H1 (cell line): ENCODE data around the gene GPC2. TPM values are rescaled to one million over a fixed set of nuclear protein-coding genes. Genes with fewer than 3 reads are reported as not detected.

Source experiments
- CTBP2 ChIP-seq: IDR thresholded peaks from 2 replicates; pipeline ENCODE4 v1.7.0; 2011; ENCODE audit warnings: borderline replicate concordance, mild to moderate bottlenecking, moderate library complexity, mixed read lengths, low read length; ENCODE audit not compliant: insufficient read depth, insufficient read length
- polyA plus RNA-seq, 7 experiments: library from polyadenylated mRNA; depleted of rRNA in 3 of 7; stranded (reverse) in 5 of 7; unstranded in 2 of 7; fragments of >200 nt in 5 of 7; fragments of 200-250 nt in 2 of 7; gene quantifications; 1 replicate in 5 of 7; 2 replicates in 1 of 7; 4 replicates in 1 of 7; pipeline versions ENCODE4 v1.2.1 to v1.2.3, GENCODE V29; 2011 to 2013; ENCODE audit warnings: missing spikeins in 2 of 7, mixed read lengths in 2 of 7
- total RNA-seq: library from RNA; stranded (reverse); fragmentation: NEBNext Ultra II Directional; extraction: Animal tissue kit (Norgen Biotek cat#: 25700); gene quantifications from 2 replicates; pipeline ENCODE4 v1.2.1, GENCODE V29; 2021

GPC2 gene
- total and polyA plus RNA-seq, 2 of the 8 experiments (the other 6 are each of a cell fraction or from before 2014, with no cell fraction given) = 25.3 to 44.8 TPM

GRCh38 chr7:100132126-100132525 is 45.1 kb downstream of the GPC2 start (continued):
- no peak for TF ChIP-seq CTBP2
